ENCODE results near the gene TAF4B.

The TAF4B gene

GRCh38 chr18:26226229-26227050, at the start of gene TAF4B:
Gene TAF4B, plus strand, starts transcription at chr18:26226445. Its CDS starts 489 bp downstream, at chr18:26226934.
- no peak for TF ChIP-seq CTCF (conservative IDR thresholded peaks at IDR 0.05; ENCODE audit: low read depth, low read length)
- Histone ChIP-seq H3K4me2 (peak within 1 kb of the TSS; percentile 96), H3K27ac (peak within 1 kb of the TSS; percentile 84), H3K79me2 (ENCODE audit: insufficient read depth, low read depth) (peaks cover 50% of the 10 kb centered on the region), H3K27me3 (ENCODE audit: insufficient read depth, low read depth) (no peaks in the 10 kb centered on the region), H3K36me3 (ENCODE audit: insufficient read depth) (peaks cover 6% of the 10 kb centered on the region; the same call in 1 of the 2 replicates), H3K4me1 (ENCODE audit: low read depth, poor library complexity, severe bottlenecking) (peaks cover 45% of the 10 kb centered on the region), H3K9ac (peak within 1 kb of the TSS; percentile 92), H4K20me1 (ENCODE audit: insufficient read depth) (peaks cover 27% of the 10 kb centered on the region), H3K4me3 (IDR thresholded peaks at IDR 0.05; ENCODE audit: insufficient read depth, low read depth, low read length) (no peak within 1 kb of the TSS), H2AFZ (ENCODE audit: low read depth) (peak within 1 kb of the TSS; percentile 77)

DNA sequence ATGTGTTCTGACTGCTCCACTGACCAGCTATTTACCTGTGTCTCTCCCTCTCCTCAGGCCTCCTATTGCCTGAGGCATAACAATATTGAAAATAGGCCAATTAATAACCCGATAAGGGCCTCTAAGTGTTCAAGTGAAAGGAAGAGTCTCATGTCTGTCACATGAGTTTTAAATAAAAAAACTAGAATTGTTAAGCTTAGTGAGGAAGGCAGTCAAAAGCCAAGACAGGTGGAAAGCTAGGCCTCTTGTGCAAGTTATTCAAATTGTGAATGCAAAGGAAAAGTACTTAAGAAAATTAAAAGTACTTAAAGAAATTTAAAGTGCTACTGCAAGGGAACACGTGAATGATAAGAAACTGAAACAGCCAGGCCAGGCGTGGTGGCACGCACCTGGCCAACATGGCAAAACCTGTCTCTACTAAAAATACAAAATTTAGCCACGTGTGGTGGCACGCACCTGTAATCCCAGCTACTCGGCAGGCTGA, 44.9 kb upstream of the TAF4B start:
- Histone ChIP-seq H2AFZ (ENCODE audit: low read depth) (peak overlapping the region; percentile 16; the same call in 1 of the 2 replicates), H3K79me2 (ENCODE audit: insufficient read depth, low read depth) (no peaks in the 10 kb centered on the region), H3K27ac (peak overlapping the region; percentile 87), H3K4me1 (ENCODE audit: low read depth, poor library complexity, severe bottlenecking) (peaks cover 88% of the 10 kb centered on the region), H3K4me3 (IDR thresholded peaks at IDR 0.05; ENCODE audit: insufficient read depth, low read depth, low read length) (no peak overlapping the region), H3K36me3 (ENCODE audit: insufficient read depth) (no peaks in the 10 kb centered on the region), H3K27me3 (ENCODE audit: insufficient read depth, low read depth) (no peaks in the 10 kb centered on the region), H3K4me2 (peak overlapping the region; percentile 87), H4K20me1 (ENCODE audit: insufficient read depth) (no peaks in the 10 kb centered on the region), H3K9ac (peak overlapping the region; percentile 30; the same call in 1 of the 2 replicates)
- no peak for TF ChIP-seq CTCF (conservative IDR thresholded peaks at IDR 0.05; ENCODE audit: low read depth, low read length)

GRCh38 chr18:26183395-26184112, 42.7 kb upstream of the TAF4B start:
- Histone ChIP-seq H3K4me3 (IDR thresholded peaks at IDR 0.05; ENCODE audit: insufficient read depth, low read depth, low read length) (no peak overlapping the region), H3K4me1 (ENCODE audit: low read depth, poor library complexity, severe bottlenecking) (peaks cover 73% of the 10 kb centered on the region), H2AFZ (ENCODE audit: low read depth) (peak overlapping the region; percentile 1; the same call in 1 of the 2 replicates), H3K9ac (no peak overlapping the region), H3K79me2 (ENCODE audit: insufficient read depth, low read depth) (no peaks in the 10 kb centered on the region), H4K20me1 (ENCODE audit: insufficient read depth) (no peaks in the 10 kb centered on the region), H3K4me2 (peak overlapping the region; percentile 87), H3K27ac (peak overlapping the region; percentile 87), H3K36me3 (ENCODE audit: insufficient read depth) (no peaks in the 10 kb centered on the region), H3K27me3 (ENCODE audit: insufficient read depth, low read depth) (no peaks in the 10 kb centered on the region)
- no peak for TF ChIP-seq CTCF (conservative IDR thresholded peaks at IDR 0.05; ENCODE audit: low read depth, low read length)

GRCh38 chr18:26185267-26185666, 41.0 kb upstream of the TAF4B start:
- Histone ChIP-seq H3K4me1 (ENCODE audit: low read depth, poor library complexity, severe bottlenecking) (peaks cover 75% of the 10 kb centered on the region), H3K4me2 (no peak overlapping the region), H2AFZ (ENCODE audit: low read depth) (no peak overlapping the region), H3K9ac (no peak overlapping the region), H3K27ac (no peak overlapping the region), H4K20me1 (ENCODE audit: insufficient read depth) (no peaks in the 10 kb centered on the region), H3K27me3 (ENCODE audit: insufficient read depth, low read depth) (no peaks in the 10 kb centered on the region), H3K4me3 (IDR thresholded peaks at IDR 0.05; ENCODE audit: insufficient read depth, low read depth, low read length) (no peak overlapping the region), H3K79me2 (ENCODE audit: insufficient read depth, low read depth) (no peaks in the 10 kb centered on the region), H3K36me3 (ENCODE audit: insufficient read depth) (no peaks in the 10 kb centered on the region)
- TF ChIP-seq CTCF (conservative IDR thresholded peaks at IDR 0.05; ENCODE audit: low read depth, low read length) = peak; percentile 48

All from KMS-11 (cell line).